Bronchial epithelial cell (primary cell): Measurements from ENCODE around the gene IFTAP. TPM values are rescaled to one million over a fixed set of nuclear protein-coding genes. Genes with fewer than 3 reads are reported as not detected.

Experiments used
- DNase-seq: peaks from one replicate; pipeline ENCODE4 v3.0.0-alpha.2; 2010; ENCODE audit warnings: low read depth
- FAIRE-seq: peaks from 2 replicates; lab custom pipeline; 2011; peaks lifted over from hg19 to GRCh38; lab: Jason Lieb, UNC
- H3K27me3 ChIP-seq: 2 replicates; pipeline ENCODE4 v1.5.1; 2011; ENCODE audit warnings: low read length; ENCODE audit not compliant: control insufficient read depth, insufficient read depth
- H3K36me3 ChIP-seq: 2 replicates; pipeline ENCODE4 v1.5.1; 2011; ENCODE audit warnings: low read length; ENCODE audit not compliant: control insufficient read depth, insufficient read depth
- H3K4me3 ChIP-seq: 2 replicates; pipeline ENCODE4 v1.5.1; 2011; ENCODE audit warnings: mild to moderate bottlenecking, low read depth, low read length, control low read depth
- total RNA-seq: library from RNA; depleted of rRNA; stranded (reverse); fragments of >200 nt; gene quantifications from 2 replicates; pipeline ENCODE4 v1.2.1, GENCODE V29; 2014
- TF ChIP-seq, protein P1 (sequence below): IDR thresholded peaks from 2 replicates; pipeline ENCODE4 v1.5.1; 2011; ENCODE audit warnings: mild to moderate bottlenecking, moderate library complexity, low read length, control low read depth, inconsistent platforms; ENCODE audit not compliant: insufficient read depth, severe bottlenecking

Gene IFTAP
- total RNA-seq, 1 donor from 2014 or later: 16.1 TPM

- TF ChIP-seq, protein P1, sequence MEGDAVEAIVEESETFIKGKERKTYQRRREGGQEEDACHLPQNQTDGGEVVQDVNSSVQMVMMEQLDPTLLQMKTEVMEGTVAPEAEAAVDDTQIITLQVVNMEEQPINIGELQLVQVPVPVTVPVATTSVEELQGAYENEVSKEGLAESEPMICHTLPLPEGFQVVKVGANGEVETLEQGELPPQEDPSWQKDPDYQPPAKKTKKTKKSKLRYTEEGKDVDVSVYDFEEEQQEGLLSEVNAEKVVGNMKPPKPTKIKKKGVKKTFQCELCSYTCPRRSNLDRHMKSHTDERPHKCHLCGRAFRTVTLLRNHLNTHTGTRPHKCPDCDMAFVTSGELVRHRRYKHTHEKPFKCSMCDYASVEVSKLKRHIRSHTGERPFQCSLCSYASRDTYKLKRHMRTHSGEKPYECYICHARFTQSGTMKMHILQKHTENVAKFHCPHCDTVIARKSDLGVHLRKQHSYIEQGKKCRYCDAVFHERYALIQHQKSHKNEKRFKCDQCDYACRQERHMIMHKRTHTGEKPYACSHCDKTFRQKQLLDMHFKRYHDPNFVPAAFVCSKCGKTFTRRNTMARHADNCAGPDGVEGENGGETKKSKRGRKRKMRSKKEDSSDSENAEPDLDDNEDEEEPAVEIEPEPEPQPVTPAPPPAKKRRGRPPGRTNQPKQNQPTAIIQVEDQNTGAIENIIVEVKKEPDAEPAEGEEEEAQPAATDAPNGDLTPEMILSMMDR: no peak
- no peak for FAIRE-seq
- Histone ChIP-seq H3K27me3 (no peaks in the 10 kb centered on the region), H3K36me3 (no peaks in the 10 kb centered on the region), H3K4me3 (no peak overlapping the region)
- DNase-seq: no peak
Measured at GRCh38 chr11:36600180-36600579, 5.9 kb downstream of the IFTAP start.

DNA sequence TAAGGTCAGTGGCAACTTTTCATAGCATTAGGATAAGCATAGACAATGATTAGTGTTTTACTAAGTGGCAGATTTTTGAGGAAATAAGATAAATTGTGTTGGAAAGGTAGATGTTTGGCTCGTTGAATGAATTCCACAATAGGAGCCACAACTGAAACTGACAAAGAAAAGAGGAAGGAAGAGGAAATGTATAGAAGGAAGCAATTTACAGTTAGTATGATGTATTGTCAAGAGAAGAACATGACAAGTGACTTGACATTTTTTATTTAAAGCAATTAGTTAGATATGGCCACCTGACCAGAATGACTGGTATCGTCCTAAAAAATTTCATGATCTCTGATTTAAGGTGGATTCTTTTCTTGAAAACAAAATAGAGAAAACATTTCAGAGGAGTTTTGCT is 6.9 kb downstream of the IFTAP start:
- no peaks in the 10 kb centered on the region for H3K27me3 ChIP-seq
- DNase-seq (no peak), FAIRE-seq (no peak)
- TF ChIP-seq, protein P1: no peak
- H3K36me3 ChIP-seq: no peaks in the 10 kb centered on the region
- no peak overlapping the region for H3K4me3 ChIP-seq

DNA sequence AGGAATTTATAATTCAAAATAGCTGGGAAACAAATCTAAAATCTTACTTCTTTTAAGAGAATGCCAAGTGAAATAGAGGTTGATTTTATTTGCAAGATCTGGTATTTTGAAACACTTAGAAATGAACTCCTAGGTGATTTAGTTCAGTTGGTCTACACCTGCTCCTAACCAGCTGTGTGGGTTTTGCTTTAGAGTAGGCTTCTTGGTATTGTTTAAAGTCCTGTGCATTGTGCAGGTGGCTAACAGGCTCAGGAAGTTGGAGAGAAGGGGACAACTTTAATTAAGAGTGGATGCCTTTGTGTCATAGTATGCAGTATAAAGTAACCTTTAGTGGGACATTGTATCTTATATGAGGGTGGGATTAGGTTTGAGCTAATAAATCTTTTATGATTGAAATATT is 7.8 kb downstream of the IFTAP start:
- Histone ChIP-seq H3K4me3 (no peak overlapping the region), H3K27me3 (no peaks in the 10 kb centered on the region), H3K36me3 (no peaks in the 10 kb centered on the region)
- FAIRE-seq (no peak), DNase-seq (no peak)
- TF ChIP-seq, protein P1: no peak

GRCh38 chr11:36605221-36606216 is 11.2 kb downstream of the IFTAP start:
- no peak overlapping the region for H3K4me3 ChIP-seq
- TF ChIP-seq, protein P1: no peak
- H3K36me3 ChIP-seq: no peaks in the 10 kb centered on the region
- H3K27me3 ChIP-seq: no peaks in the 10 kb centered on the region
- DNase-seq (no peak), FAIRE-seq (no peak)

DNA sequence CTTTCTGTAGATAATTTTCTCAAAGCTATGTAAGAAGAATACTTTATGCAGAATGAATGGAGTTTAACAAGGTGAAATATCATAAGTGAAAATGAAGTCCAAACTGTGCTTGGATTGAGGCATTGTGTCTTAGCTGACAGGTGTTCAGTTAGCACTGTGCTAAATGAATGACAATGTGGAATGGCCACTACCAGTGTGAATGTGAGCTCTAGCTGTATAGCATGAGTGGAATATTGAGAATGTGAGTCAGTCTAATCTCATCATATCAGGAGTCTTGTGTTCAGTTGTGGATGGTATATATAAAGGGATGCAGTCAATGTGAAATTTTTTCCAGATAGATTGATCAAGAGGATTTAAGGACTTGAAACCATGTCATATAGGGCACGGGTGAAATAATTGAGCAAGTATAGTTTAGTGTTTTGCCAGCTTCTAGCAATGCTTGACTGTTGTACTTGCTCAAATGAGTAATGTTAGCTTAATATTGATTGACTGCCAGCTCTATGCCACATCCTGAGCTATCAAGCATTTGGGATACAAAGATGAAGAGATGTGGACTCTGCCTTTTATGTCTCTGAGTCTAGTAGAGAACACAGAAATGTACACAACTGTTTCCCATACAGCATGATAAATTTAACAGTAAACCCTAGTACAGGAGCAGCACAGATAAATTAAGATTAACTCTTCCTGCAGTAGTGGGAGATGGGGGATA is 14.3 kb downstream of the IFTAP start:
- DNase-seq (no peak), FAIRE-seq (no peak)
- Histone ChIP-seq H3K36me3 (no peaks in the 10 kb centered on the region), H3K27me3 (no peaks in the 10 kb centered on the region), H3K4me3 (no peak overlapping the region)
- TF ChIP-seq, protein P1: no peak
